GM21825 (cell line): ENCODE measurements around the gene CDO1.

Experiments used
- ATAC-seq: cut with Tn5 transposase; IDR thresholded peaks from one replicate; pipeline ENCODE4 v1.9.1; 2021; ENCODE audit warnings: mild to moderate bottlenecking, moderate library complexity; ENCODE audit not compliant: unreplicated experiment

CDO1 gene

DNA sequence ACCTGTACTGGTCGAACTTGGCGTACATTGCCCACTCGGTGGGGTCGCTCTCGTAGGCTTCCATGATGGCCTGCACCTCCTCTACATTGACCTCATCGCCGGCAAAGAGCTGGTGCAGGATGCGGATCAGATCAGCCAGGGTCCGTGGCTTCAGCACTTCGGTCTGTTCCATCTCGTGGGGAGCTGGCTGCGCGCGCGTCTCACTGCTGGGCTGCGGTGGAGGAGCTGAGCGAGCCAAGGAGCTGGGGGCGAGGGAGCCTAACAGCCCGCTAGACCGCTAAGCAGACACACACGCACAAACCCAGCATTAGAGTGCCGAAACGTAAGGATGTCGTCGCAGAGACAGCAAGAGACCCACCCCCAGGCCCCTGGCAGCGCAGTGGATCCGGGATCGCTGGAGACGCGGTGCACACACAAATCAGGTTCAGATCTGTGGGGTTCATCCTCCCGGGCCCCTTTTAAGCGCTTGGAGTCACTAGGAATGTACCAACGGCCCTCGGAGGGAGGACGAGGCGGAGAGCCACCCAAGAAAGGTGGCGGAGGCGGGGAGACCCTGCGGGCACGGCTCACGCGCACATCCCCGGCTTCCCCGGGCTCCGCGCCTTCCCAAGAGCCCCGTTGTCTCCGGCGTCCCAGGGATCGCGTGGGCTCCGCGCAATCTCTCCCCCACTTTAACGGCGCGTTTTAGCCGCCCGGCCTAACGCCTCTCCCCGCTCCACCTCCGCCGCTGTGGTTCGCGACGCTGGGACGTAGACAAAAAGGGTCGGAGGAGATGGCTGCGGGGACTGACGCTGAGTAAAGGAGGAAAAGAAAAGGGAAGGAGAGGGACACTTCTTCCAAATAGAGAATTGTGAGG lies at the start of gene CDO1:
Gene CDO1 (minus strand): TSS at position 434 of the 856 bp plus-strand sequence. CDS start 262 bp downstream, at position 172.
- no peak for ATAC-seq

GRCh38 chr5:115859378-115859777 lies 42.9 kb upstream of the CDO1 start:
- no peak for ATAC-seq

DNA sequence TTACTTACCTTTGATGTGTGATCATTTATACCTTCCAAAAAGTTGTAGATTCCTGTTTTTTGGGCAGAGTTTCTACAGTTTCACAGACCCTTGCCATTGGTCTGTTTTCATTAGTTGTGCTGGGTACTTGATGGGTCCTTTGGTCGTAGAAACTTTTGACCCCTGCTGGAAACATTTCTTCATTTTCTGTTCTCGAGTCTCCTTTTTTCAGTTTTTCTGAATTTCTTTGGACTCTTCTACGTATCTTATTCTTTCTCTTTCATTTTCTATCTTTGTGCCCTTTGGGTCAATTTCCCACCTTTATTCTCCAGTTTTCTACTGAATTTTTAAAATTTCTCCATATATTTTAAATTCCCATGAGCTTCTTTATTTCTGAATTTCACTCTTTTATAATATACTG lies 41.9 kb upstream of the CDO1 start:
- no peak for ATAC-seq

DNA sequence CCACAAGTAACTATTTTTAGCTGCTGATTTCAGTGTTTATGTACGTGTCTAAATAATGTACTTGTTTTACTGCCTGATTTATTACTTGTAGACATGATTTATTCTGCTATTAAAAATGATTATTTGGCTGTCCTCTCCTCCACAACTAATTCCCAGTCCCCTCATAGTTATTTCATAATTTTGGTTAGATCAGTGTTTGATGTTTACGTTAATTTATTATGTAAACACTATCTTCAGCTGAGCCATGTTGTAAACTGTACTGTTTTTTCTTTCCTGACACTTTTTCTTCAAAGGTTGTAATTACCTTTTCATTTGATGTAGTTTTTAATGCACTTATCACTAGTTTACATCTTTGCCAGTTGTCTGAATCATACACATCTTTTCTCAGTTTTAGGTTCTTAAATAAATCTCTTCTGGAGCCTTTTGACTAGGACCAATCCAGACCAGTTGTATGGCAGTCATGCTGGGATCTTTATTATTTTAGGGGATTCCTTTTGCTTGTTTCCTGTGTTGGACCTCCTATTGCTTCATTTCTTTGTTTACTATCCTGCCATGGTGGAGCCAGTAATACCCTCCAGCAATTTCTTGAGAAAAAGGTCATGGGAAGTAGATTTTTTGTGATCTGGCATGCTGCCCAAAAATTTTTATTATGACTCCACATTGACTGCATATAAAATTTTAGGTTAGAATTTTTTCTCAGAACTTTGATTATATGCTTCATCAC lies 41.3 kb upstream of the CDO1 start:
- no peak for ATAC-seq

GRCh38 chr5:115857057-115857479 lies 40.6 kb upstream of the CDO1 start:
- no peak for ATAC-seq

DNA sequence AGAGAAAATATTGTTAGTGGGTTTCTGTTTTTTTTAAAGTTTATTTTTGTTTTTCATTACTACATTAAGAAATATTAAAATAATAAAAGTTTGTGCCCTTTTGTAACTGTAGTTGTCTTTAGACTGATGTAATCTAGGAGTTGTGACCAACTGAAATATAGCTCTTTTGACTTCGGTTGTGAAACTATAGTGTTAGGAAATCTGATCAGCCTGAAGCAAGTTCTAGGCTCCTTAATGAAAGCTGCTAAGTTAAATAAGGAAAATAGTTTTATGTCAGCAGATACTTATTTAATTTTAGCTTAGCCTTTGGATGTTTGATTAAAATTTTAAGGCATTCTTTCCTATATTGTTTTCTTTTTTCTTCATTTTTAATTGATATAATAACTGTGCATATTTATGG lies 39.5 kb upstream of the CDO1 start:
- no peak for ATAC-seq

DNA sequence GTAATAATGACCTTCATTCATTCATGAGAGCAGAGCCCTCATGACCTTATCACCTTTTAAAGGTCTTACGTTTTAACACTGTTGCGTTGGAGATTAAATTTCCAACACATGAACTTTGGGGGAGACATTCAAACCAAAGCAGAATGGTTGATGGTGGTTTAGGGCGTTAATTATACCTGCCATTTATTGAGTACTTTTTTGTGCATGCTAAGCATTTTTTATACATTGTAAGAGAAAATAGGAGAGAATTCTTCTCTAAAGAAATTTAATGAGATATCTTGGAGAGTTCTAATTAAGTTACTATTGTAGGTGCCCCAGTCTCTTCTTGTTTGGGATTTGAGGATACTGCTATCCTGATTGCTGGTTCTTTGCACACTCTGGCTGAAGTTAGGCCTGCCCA lies 37.7 kb upstream of the CDO1 start:
- ATAC-seq = no peak

- no peak for ATAC-seq
Observed at GRCh38 chr5:115850744-115851416, 34.4 kb upstream of the CDO1 start.

GRCh38 chr5:115849258-115849798 lies 32.9 kb upstream of the CDO1 start:
- ATAC-seq = no peak

- no peak for ATAC-seq
Observed at GRCh38 chr5:115847290-115847689, 30.8 kb upstream of the CDO1 start.

DNA sequence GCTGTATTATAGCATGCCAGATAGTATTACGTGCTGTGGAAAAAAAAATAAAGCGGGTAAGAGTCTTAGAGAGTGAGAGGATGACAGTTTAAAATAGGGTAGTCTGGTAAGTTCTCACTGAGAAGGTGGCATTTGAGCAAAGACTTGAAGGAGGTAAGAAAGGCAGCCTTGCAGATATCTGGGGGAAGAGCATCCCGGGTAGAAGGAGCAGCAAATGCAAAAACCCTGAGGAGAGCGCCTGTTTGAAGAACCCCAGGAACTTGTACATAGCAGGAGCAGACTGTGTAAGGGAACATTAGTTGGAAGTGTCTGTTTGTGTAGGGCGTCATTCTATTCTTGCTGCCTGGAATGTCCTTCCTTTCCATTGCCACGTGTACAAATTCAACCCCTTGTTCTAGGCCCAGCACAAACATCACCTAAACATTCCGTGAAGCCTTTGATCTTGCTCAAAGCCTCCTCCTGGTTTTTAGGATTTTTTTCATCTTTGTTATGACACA lies 27.9 kb upstream of the CDO1 start:
- ATAC-seq = no peak

- ATAC-seq = no peak
Observed at GRCh38 chr5:115843444-115844130, 27.1 kb upstream of the CDO1 start.

DNA sequence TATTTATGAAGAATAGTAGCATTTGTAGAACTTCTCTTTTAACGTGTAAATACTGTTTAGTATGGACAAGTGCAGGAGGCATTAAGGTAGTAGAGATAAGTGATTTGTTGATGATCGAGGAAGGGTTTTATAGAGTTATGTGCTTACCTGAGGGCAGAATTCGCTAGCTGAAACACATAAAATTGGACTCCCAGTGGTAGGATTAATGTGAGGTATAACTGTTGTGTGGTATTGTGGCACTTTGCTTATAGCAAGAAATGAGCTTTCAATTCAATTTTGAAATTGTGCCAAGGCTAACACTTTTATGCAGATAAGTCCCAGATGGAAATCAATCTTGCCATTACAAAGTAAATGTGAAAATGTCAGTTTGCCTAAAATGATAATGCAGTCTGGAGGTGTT lies 26.5 kb upstream of the CDO1 start:
- no peak for ATAC-seq

DNA sequence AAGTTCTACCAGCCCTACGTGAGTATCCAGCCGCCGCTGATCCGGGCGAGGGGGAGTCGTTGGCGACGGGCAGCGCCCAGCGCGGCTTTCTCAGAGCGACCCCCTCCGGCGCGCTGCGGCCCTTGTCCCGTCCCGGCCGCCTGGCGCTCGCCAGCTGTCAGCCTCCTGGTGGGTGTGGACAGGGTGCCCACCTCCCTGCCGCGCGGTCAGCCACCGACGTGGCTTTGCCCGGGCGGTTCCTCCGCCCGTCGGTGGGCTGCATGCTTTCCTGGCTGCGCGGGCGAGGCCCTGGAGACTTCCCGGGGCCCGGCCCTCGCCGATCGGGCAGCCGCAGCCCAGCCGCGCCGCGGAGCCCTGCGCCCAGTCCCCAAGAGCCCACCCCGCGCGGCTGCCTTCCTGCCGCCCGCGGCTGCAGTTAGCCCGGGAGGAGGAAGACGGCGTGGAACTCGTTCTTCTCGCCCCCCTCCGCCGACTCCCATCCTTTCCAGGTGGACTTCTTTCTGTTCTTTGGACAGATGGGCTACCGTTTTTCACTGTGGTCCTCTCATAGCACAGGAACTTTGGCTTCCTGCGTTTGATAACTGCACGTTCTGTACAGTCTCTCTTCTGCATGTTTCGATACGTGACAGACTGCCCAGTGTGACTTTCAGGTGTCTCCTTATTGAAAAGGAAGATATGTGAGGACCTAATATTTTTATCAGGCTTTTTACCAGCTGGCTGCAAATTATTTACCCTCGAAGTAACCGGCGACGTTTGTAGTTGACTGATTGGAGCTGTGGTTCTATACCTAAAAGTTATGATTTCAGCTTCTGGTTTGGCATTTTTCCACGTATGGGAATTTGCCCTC lies 25.9 kb upstream of the CDO1 start:
- peak; percentile 34 for ATAC-seq

DNA sequence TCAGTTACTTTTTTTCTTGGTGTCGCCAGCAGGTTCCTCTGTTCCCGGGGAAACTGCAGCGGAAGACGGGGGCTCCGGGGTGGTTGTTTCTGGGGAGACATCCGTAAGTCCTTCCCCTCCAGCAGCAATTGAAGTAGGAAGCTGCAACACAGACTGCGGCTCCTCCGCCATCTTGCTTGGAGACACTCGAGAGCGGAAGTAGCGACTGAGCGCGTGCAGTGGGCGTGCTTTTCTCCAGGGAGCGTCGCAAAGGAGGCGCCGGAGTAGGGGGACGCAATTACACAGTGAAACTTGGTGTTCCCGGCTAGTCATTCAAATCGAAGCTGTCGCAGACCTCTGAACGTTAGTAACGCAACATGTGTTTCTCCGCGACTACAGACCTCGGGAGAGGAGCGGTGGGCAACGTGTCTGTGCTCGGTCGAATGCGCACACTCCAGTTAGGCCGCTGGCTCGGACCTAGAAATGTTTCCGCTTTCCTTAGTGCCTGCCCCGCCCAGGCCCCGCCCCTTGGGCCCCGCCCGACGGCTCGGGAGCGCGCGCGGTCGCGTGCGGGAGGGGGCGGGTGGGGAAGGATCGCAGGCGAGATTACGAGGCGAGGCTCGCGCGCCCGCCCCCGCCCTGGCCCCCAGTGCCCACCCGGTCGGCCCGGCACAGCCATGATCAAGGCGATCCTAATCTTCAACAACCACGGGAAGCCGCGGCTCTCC lies 25.1 kb upstream of the CDO1 start, which contains the start of the genes AP3S1 and ATG12:
Gene AP3S1 (plus strand): TSS at position 554 of the 707 bp plus-strand sequence. CDS start 103 bp downstream, at position 657.
Gene ATG12 (minus strand): TSS at position 184 of the 707 bp plus-strand sequence. CDS start 13 bp downstream, at position 171.
- peak; percentile 79 for ATAC-seq

GRCh38 chr5:115840873-115841272 lies 24.4 kb upstream of the CDO1 start:
- ATAC-seq = no peak

DNA sequence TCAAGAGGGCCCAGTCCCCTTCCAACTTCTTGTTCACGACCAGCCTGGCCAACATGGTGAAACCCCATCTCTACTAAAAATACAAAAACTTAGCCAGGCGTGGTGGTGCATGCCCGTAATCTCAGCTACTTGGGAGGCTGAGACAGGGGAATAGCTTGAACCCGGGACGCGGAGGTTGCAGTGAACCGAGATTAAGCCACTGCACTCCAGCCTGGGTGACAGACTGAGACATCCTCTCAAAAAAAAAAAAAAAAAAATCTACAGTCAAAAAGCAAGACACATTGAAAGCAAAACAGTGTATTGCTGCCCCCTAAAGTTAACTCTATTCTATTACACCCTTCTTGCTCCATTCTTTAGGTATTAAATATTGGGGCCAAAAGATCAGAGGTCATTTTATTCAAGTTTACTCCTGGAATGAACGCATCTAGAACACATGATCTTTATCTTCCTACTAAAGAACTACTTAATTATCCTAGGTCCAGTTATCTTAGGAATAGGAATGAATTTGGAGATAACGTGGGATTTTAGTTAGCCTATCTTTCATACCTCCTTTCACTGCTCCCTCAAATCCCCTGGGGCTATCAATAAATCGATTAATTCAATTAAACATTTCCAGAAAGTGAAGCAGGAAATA lies 22.5 kb upstream of the CDO1 start:
- no peak for ATAC-seq

DNA sequence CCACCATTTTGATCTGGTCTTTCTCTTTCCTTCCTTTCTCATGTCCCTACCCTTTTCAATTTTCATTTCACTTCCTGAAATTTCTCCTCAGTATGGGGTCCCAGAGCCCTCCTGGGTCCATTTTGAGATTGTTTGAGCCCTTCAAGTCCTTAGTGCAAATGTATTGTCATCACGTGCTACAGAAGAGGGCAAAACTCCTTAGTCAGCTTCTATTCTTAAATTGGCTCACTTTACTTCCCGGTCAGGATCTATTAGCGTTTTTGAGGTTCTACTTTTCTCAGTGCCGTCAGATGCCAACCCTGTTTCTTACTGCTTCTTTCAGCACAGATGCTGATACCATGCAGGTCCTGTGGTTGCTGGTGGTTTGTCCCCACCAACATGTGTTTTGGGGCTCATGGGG lies 19.0 kb upstream of the CDO1 start:
- ATAC-seq = no peak
